Fibroblast of lung (primary cell): ENCODE data around the gene RHOB. TPM values are rescaled to one million over a fixed set of nuclear protein-coding genes. Genes with fewer than 3 reads are reported as not detected.
"Not testable (repeated sequence)": the region's sequence is repeated elsewhere in the genome, so short reads cannot be mapped to it uniquely, and the experiment has no call there.

Experiments used
- DNase-seq, 2 donors: peaks; one replicate each; pipeline versions ENCODE4 v3.0.0 to v3.0.0-alpha.2; 2010; ENCODE audit warnings: low read depth in 2 of 2
- H2AFZ ChIP-seq: 2 replicates; pipeline ENCODE4 v1.5.1; 2012; ENCODE audit warnings: low read length, control low read depth, inconsistent platforms
- H3K27ac ChIP-seq: 2 replicates; pipeline ENCODE4 v1.5.1; 2011; ENCODE audit warnings: low read length, control low read depth; ENCODE audit not compliant: insufficient read depth
- H3K27me3 ChIP-seq: 2 replicates; pipeline ENCODE4 v1.5.1; 2011; ENCODE audit warnings: mild to moderate bottlenecking, low read length; ENCODE audit not compliant: control insufficient read depth, insufficient read depth
- H3K36me3 ChIP-seq: 2 replicates; pipeline ENCODE4 v1.5.1; 2011; ENCODE audit warnings: low read length; ENCODE audit not compliant: control insufficient read depth, insufficient read depth
- H3K4me1 ChIP-seq: 2 replicates; pipeline ENCODE4 v1.5.1; 2011; ENCODE audit warnings: low read length; ENCODE audit not compliant: control insufficient read depth, insufficient read depth; ENCODE audit errors: extremely low read depth
- H3K4me2 ChIP-seq: 2 replicates; pipeline ENCODE4 v1.5.1; 2011; ENCODE audit warnings: low read length, control low read depth; ENCODE audit not compliant: insufficient read depth; ENCODE audit errors: extremely low read depth
- H3K4me3 ChIP-seq, 4 experiments: fragments of 200-600 bp in 1 of 4; sonication (generic) in 1 of 4; replicated peaks in 1 of 4; 2 replicates each; pipeline ENCODE4 v1.5.1; 2011 to 2016; ENCODE audit warnings: low read length in 4 of 4, low read depth in 3 of 4, mild to moderate bottlenecking in 3 of 4, control low read depth in 2 of 4, inconsistent platforms in 1 of 4, mixed read lengths in 1 of 4; ENCODE audit not compliant: insufficient read depth in 1 of 4; ENCODE audit errors: control extremely low read depth in 1 of 4
- H3K79me2 ChIP-seq: 2 replicates; pipeline ENCODE4 v1.5.1; 2012; ENCODE audit warnings: mild to moderate bottlenecking, low read length, inconsistent platforms; ENCODE audit not compliant: control insufficient read depth, insufficient read depth
- H3K9ac ChIP-seq: 2 replicates; pipeline ENCODE4 v1.5.1; 2011; ENCODE audit warnings: mild to moderate bottlenecking, low read length, control low read depth; ENCODE audit not compliant: insufficient read depth
- H3K9me3 ChIP-seq: 2 replicates; pipeline ENCODE4 v1.5.1; 2012; ENCODE audit warnings: low read depth, low read length; ENCODE audit not compliant: control insufficient read depth, insufficient read depth
- H4K20me1 ChIP-seq: 2 replicates; pipeline ENCODE4 v1.5.1; 2011; ENCODE audit warnings: low read length; ENCODE audit not compliant: control insufficient read depth, insufficient read depth; ENCODE audit errors: extremely low read depth
- EZH2 ChIP-seq: IDR thresholded peaks from 2 replicates; pipeline ENCODE4 v1.5.1; 2012; ENCODE audit warnings: low read length, control low read depth, mild to moderate bottlenecking; ENCODE audit errors: missing control alignments
- polyA plus RNA-seq, 2 donors: library from polyadenylated mRNA; depleted of rRNA in 1 of 2; stranded (reverse) in 1 of 2; unstranded in 1 of 2; fragments of >200 nt; gene quantifications; 2 replicates each; pipeline ENCODE4 v1.2.1, GENCODE V29; 2011 to 2012; ENCODE audit warnings: missing spikeins in 1 of 2
- total RNA-seq: library from RNA; depleted of rRNA; stranded (reverse); fragments of >200 nt; gene quantifications from 2 replicates; pipeline ENCODE4 v1.2.1, GENCODE V29; 2014
- TF ChIP-seq, protein P1 (sequence below), 2 donors: IDR thresholded peaks in 1 of 2; conservative IDR thresholded peaks in 1 of 2; 1 replicate in 1 of 2; 2 replicates in 1 of 2; pipeline ENCODE4 v1.5.1; 2011 to 2012; ENCODE audit warnings: low read length in 2 of 2, control low read depth in 1 of 2, inconsistent platforms in 1 of 2, low read depth in 1 of 2, mild to moderate bottlenecking in 1 of 2

RHOB gene
- total and polyA plus RNA-seq, 2 donors (not counting 1 experiment from before 2014, with no cell fraction given), result 113 to 171 TPM

- H3K79me2 ChIP-seq, result no peaks in the 10 kb centered on the region
- no peaks in the 10 kb centered on the region for H3K27me3 ChIP-seq
- no peak overlapping the region for H3K27ac ChIP-seq
- no peak overlapping the region for H3K9ac ChIP-seq
- TF ChIP-seq EZH2, result no peak
- TF ChIP-seq, protein P1, sequence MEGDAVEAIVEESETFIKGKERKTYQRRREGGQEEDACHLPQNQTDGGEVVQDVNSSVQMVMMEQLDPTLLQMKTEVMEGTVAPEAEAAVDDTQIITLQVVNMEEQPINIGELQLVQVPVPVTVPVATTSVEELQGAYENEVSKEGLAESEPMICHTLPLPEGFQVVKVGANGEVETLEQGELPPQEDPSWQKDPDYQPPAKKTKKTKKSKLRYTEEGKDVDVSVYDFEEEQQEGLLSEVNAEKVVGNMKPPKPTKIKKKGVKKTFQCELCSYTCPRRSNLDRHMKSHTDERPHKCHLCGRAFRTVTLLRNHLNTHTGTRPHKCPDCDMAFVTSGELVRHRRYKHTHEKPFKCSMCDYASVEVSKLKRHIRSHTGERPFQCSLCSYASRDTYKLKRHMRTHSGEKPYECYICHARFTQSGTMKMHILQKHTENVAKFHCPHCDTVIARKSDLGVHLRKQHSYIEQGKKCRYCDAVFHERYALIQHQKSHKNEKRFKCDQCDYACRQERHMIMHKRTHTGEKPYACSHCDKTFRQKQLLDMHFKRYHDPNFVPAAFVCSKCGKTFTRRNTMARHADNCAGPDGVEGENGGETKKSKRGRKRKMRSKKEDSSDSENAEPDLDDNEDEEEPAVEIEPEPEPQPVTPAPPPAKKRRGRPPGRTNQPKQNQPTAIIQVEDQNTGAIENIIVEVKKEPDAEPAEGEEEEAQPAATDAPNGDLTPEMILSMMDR (conservative IDR thresholded peaks at IDR 0.05 in 1 of 2, IDR thresholded peaks at IDR 0.05 in 1 of 2; ENCODE audit: low read depth in 1 of 2, low read length in 2 of 2), result no peak
- H4K20me1 ChIP-seq, result no peaks in the 10 kb centered on the region
- no peak overlapping the region for H2AFZ ChIP-seq
- no peak overlapping the region for H3K4me2 ChIP-seq
- no peak for DNase-seq
- H3K4me3 ChIP-seq, result no peak overlapping the region
- H3K9me3 ChIP-seq, result no peaks in the 10 kb centered on the region
- H3K4me1 ChIP-seq, result peaks cover 5% of the 10 kb centered on the region
- no peaks in the 10 kb centered on the region for H3K36me3 ChIP-seq
These were observed 12.1 kb upstream of the RHOB start for GRCh38 chr2:20434588-20435294.

DNA sequence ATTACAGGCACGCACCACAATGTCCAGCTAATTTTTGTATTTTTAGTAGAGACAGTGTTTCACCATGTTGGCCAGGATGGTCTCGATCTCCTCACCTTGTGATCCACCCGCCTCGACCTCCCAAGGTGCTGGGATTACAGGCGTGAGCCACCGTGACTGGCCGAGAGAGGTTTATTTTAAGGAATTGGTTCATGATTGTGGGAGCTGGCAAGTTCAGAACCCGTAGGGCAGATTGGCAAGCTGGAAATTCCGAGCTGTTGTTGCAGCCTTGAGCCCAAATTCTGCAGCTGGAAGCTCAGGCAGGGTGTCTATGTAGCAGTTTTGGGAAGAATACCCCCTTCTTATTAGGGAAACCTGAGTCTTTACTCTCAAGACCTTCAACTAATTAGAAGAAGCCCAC lies 11.4 kb upstream of the RHOB start:
- not testable (repeated sequence) for H3K4me2 ChIP-seq, H3K79me2 ChIP-seq, H3K4me1 ChIP-seq, H3K27me3 ChIP-seq, H3K4me3 ChIP-seq, H3K9me3 ChIP-seq, H2AFZ ChIP-seq, DNase-seq, H3K9ac ChIP-seq, H4K20me1 ChIP-seq, H3K36me3 ChIP-seq, H3K27ac ChIP-seq

DNA sequence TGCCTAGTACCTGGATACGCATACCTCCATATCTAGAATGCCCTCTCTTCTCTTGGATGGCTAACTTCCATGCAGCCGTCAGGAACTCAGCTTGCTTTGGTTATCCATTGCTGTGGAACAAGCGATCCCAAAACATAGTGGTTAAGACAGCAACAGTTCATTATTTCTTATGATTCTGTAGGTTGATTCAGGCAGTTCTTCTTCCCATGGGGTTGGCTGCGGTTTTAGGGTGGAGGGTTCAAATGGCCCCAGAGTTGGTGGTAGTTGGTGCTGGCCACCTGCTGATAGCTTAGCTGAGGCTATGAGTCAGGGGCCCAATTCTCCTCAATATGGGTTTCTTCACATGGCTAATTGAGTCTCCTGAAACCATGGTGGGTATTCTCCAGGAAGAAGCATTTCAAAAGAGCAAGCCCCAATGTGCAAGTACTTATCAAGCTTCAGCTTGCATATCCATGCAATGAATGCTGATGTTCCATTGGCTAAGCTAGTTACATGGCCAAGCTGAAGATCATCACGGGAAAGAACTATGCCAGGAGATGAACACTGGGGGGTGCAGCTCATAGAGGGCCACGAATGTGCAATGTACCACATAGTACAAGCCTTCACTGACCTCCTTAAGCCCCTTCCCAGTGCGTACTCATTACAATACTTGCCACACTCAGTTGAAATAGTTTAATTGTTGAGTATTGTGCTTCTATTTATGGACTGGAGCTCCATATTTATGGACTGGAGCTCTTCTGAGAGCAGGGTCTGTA lies 10.0 kb upstream of the RHOB start:
- Histone ChIP-seq H3K9ac (no peak overlapping the region), H3K27ac (no peak overlapping the region), H2AFZ (no peak overlapping the region), H3K79me2 (no peaks in the 10 kb centered on the region), H3K4me1 (peaks cover 2% of the 10 kb centered on the region), H3K9me3 (no peaks in the 10 kb centered on the region), H3K4me2 (no peak overlapping the region), H3K27me3 (no peaks in the 10 kb centered on the region), H3K36me3 (no peaks in the 10 kb centered on the region), H4K20me1 (no peaks in the 10 kb centered on the region), H3K4me3 (no peak overlapping the region)
- TF ChIP-seq, protein P1 (conservative IDR thresholded peaks at IDR 0.05 in 1 of 2, IDR thresholded peaks at IDR 0.05 in 1 of 2; ENCODE audit: low read depth in 1 of 2, low read length in 2 of 2), result no peak
- TF ChIP-seq EZH2, result no peak
- no peak for DNase-seq
